ENCODE data around the gene SLC30A4.

SLC30A4 gene

GRCh38 chr15:45449395-45449794 lies 73.2 kb downstream of the SLC30A4 start:
- no peak for DNase-seq

GRCh38 chr15:45448066-45448915 lies 74.3 kb downstream of the SLC30A4 start:
- DNase-seq = no peak

- DNase-seq = no peak
These were observed 78.9 kb downstream of the SLC30A4 start for GRCh38 chr15:45443645-45444044.

DNA sequence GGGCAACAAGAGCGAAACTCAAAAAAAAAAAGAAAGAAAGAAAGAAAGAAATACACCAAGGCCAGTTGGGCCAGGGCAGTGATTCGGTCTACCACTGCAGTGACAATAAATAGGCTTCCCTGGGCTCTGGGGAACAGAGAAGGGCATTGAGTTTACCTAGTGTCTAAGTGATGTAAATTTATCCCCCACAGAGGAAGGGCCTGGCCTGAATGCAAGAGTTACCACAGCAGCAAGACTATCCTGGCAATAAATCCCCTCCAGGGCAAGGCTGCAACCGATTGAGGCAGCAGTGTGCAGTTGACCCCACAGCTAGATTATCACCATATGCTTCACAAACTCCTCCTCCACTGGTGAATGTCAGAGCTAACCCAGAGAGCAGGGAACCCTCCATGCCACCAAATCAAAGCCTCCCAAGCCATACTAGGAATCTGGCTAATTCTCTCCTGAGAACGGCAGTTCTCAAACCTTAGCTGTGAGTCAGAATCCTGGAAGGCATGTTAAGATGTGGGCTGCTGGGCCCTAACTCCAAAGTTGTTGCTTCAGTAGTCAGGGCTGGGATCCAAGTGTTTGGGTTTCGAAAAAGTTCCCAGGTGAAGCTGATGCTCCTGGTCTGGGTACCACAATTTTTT lies 79.9 kb downstream of the SLC30A4 start:
- DNase-seq = no peak

DNA sequence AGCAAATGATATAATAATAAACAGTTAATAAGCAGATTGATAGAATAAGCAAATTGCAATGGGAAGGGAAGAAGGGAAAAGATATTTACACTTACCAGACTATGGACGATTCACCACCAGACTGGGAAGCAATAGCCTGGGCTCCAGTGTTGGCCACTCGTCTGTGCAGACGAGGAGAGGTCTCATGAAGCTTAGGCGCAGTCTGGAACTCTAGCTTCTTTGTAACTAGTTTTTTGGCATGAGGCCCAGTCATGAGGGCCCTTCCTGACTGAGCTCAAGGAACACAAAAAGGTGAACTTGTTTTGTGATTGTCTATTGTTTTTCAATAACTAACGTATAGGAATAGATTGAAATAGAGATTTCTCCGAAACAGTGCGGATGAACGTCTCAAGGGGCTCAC lies 80.9 kb downstream of the SLC30A4 start:
- DNase-seq = no peak

- DNase-seq = no peak
These were observed 81.5 kb downstream of the SLC30A4 start for GRCh38 chr15:45441036-45441435.

DNA sequence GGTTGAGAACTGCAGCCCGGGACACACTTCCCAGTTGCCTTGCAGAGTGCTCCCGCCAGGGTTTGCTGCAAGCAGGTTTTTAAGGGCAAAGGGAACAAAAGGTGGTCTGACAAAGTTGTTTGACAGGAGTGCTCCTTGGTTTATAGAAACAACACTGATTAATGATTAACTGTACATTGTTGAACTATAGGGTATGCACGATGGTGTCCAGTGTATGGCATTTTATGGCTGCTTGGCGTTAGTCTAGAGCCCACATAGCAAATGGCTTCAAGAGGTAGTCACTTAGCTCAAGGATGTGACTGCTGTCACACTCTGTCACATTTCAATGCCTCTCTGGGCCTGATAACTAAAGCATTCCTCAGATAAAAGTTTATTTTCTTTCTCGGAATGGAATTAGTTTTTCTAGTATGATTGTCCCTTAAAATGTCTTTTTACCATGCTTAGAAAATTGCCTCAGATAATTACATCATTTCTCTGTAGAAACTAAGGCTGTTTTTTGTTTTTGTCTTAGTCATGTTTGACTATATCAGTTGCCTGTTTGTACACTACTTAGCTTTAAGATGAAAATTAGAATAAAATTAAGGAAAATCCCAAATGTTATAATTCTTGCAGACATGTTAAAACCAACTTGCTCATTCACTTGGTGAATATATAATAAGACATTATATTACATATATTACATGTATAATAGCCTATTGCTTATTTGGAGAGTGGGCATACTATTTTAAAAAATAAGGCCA lies 82.9 kb downstream of the SLC30A4 start:
- no peak for DNase-seq

DNA sequence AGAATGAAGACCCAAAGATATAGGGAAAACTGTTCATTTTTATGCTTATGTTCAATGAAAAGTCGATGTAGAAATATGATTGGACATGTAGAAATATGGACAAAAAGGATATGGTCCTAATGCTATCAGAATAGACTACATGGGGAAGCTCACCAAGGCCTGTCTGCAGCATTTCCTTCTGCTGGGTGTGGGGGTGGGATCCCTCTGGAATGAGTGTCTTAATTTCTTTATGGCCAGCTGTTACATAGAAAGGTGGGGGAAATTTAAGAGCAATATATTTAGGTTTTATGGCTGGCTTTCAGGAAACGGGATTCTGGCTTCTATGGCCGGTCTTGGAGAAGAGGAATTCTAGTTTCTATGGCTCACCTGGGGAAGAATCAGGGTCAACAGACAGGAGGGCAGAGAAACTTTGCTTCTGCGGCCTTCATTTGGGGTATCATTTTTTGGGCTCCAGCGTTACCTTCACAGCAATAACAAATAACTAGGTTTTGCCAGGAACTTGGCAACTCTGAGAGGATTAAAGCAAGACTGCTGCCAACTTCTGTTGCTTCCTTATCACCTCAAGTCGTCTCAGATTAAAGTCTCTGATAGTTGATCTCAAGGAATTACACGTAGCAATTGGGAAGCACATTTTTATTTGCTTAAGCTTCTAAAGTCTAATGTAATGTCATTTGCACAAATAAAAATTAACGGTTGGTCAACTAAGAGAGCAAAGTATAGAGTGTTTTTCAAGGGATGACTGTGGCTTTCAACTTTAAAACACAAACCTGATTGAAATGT lies 87.2 kb downstream of the SLC30A4 start:
- DNase-seq = no peak

GRCh38 chr15:45434078-45434567 lies 88.4 kb downstream of the SLC30A4 start:
- DNase-seq = no peak

- DNase-seq = no peak
These were observed 91.0 kb downstream of the SLC30A4 start for GRCh38 chr15:45431511-45431910.

DNA sequence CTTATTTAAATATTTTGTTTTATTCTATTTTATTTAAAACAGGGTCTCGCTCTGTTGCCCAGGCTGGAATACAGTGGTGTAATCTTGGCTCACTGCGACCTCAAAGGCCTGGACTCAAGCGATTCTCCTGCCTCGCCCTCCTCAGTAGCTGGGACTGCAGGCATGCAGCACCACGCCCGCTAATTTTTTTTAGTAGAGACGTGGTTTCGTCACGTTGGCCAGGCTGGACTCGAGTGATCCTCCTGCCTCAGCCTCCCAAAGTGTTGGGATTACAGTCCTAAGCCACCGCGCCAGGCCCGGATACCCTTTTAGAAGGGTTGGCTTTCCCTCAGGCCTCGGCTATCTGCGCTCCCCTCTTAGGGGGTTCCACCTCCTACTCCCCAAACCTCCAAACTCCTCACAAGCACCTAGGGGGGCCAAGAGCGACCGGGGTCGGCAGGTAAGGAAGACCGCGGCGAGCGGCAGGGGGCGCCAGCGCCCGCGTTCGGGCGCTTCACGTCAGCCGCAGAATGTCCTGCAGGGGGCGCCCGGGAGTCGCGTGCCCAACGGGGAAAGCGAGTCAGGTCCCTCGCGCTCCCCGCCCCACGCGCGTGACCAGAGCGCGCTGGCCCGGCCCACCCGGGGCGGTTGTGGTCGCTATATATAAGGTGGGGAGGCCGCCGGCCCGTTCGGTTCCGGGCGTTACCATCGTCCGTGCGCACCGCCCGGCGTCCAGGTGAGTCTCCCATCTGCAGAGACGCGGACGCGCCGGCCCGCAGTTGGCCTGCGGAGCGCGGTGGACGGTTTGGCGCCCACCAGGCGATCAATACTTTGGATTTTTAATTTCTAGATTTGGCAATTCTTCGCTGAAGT lies 92.4 kb downstream of the SLC30A4 start:
- DNase-seq = no peak
